ENCODE data around the gene LRTM2.

The LRTM2 gene

GRCh38 chr12:1865284-1865866 is 45.0 kb downstream of the LRTM2 start:
- DNase-seq (ENCODE audit: low read depth), result no peak

GRCh38 chr12:1869145-1869544 is 48.8 kb downstream of the LRTM2 start:
- no peak for DNase-seq (ENCODE audit: low read depth)

- no peak for DNase-seq (ENCODE audit: low read depth)
Observed at GRCh38 chr12:1870086-1870485, 49.7 kb downstream of the LRTM2 start.

GRCh38 chr12:1870998-1871917 is 50.9 kb downstream of the LRTM2 start:
- DNase-seq (ENCODE audit: low read depth), result no peak

- no peak for DNase-seq (ENCODE audit: low read depth)
Observed at GRCh38 chr12:1872001-1872400, 51.6 kb downstream of the LRTM2 start.

- DNase-seq (ENCODE audit: low read depth), result no peak
Observed at GRCh38 chr12:1872448-1872847, 52.1 kb downstream of the LRTM2 start.

- no peak for DNase-seq (ENCODE audit: low read depth)
Observed at GRCh38 chr12:1873531-1874510, 53.5 kb downstream of the LRTM2 start.

GRCh38 chr12:1875608-1876007 is 55.2 kb downstream of the LRTM2 start:
- DNase-seq (ENCODE audit: low read depth), result no peak

GRCh38 chr12:1876086-1876485 is 55.7 kb downstream of the LRTM2 start:
- no peak for DNase-seq (ENCODE audit: low read depth)

GRCh38 chr12:1877169-1877878 is 57.0 kb downstream of the LRTM2 start:
- no peak for DNase-seq (ENCODE audit: low read depth)

GRCh38 chr12:1878214-1878613 is 57.8 kb downstream of the LRTM2 start:
- DNase-seq (ENCODE audit: low read depth), result no peak

- DNase-seq (ENCODE audit: low read depth), result no peak
Observed at GRCh38 chr12:1878695-1879094, 58.3 kb downstream of the LRTM2 start.

GRCh38 chr12:1879633-1880032 is 59.3 kb downstream of the LRTM2 start:
- DNase-seq (ENCODE audit: low read depth), result no peak

GRCh38 chr12:1880153-1880845 is 59.9 kb downstream of the LRTM2 start:
- no peak for DNase-seq (ENCODE audit: low read depth)

GRCh38 chr12:1880876-1881275 is 60.5 kb downstream of the LRTM2 start:
- no peak for DNase-seq (ENCODE audit: low read depth)

- no peak for DNase-seq (ENCODE audit: low read depth)
Observed at GRCh38 chr12:1881301-1881700, 60.9 kb downstream of the LRTM2 start.

- no peak for DNase-seq (ENCODE audit: low read depth)
Observed at GRCh38 chr12:1881936-1882335, 61.6 kb downstream of the LRTM2 start.

- no peak for DNase-seq (ENCODE audit: low read depth)
Observed at GRCh38 chr12:1882405-1882804, 62.0 kb downstream of the LRTM2 start.

GRCh38 chr12:1882850-1883470 is 62.6 kb downstream of the LRTM2 start:
- DNase-seq (ENCODE audit: low read depth), result no peak

GRCh38 chr12:1883513-1883912 is 63.1 kb downstream of the LRTM2 start:
- no peak for DNase-seq (ENCODE audit: low read depth)

GRCh38 chr12:1884651-1885050 is 64.3 kb downstream of the LRTM2 start:
- DNase-seq (ENCODE audit: low read depth), result no peak

Data from stimulated activated CD8-positive, alpha-beta memory T cell treated with anti-CD3 and anti-CD28 coated beads, Interleukin-12 subunit alpha, Interleukin-12 subunit beta, amount 100 ng/mL, for 1 hour (primary cell).